Measurements from ENCODE around the gene UBE3C. TPM values are rescaled to one million over a fixed set of nuclear protein-coding genes. Genes with fewer than 3 reads are reported as not detected.
A peak's percentile ranks its signal among the peaks of the same experiment; 100 is the strongest.

UBE3C gene
- total and polyA plus RNA-seq, 2 of the 13 experiments (the other 11 are each of a cell fraction or from before 2014, with no cell fraction given): 27.0 to 48.2 TPM

- TF ChIP-seq ZHX1 (CRISPR knock-in tag; IDR thresholded peaks at IDR 0.05; ENCODE audit: low read depth) (no peak), CCAR2 (optimal IDR thresholded peaks at IDR 0.05; ENCODE audit: low read depth, low read length) (no peak), ZNF121 (CRISPR knock-in tag; IDR thresholded peaks at IDR 0.05) (no peak; the same call in 1 of the 2 replicates), ZNF329 (CRISPR knock-in tag; IDR thresholded peaks at IDR 0.05; ENCODE audit: low read depth) (peak; percentile 71; the same call in 1 of the 2 replicates), ETV6 (CRISPR knock-in tag; conservative IDR thresholded peaks at IDR 0.05) (no peak), ZZZ3 (CRISPR knock-in tag; IDR thresholded peaks at IDR 0.05; ENCODE audit: borderline replicate concordance) (no peak), HIVEP1 (CRISPR knock-in tag; IDR thresholded peaks at IDR 0.05) (no peak), NFE2L2 (IDR thresholded peaks at IDR 0.05; ENCODE audit: low read length) (no peak), PHB2 (IDR thresholded peaks at IDR 0.05; ENCODE audit: partially characterized antibody) (no peak), TRIM24 (CRISPR knock-in tag; IDR thresholded peaks at IDR 0.05) (no peak), TRAFD1 (CRISPR knock-in tag; IDR thresholded peaks at IDR 0.05; ENCODE audit: borderline replicate concordance) (no peak), NFYB (CRISPR knock-in tag; IDR thresholded peaks at IDR 0.05) (no peak), HNRNPH1 (optimal IDR thresholded peaks at IDR 0.05; ENCODE audit: low read depth, low read length) (no peak), ZNF75D (CRISPR knock-in tag; IDR thresholded peaks at IDR 0.05; ENCODE audit: borderline replicate concordance) (no peak), ARID2 (CRISPR knock-in tag; IDR thresholded peaks at IDR 0.05; ENCODE audit: borderline replicate concordance) (no peak)
- TF ChIP-seq, protein P1, sequence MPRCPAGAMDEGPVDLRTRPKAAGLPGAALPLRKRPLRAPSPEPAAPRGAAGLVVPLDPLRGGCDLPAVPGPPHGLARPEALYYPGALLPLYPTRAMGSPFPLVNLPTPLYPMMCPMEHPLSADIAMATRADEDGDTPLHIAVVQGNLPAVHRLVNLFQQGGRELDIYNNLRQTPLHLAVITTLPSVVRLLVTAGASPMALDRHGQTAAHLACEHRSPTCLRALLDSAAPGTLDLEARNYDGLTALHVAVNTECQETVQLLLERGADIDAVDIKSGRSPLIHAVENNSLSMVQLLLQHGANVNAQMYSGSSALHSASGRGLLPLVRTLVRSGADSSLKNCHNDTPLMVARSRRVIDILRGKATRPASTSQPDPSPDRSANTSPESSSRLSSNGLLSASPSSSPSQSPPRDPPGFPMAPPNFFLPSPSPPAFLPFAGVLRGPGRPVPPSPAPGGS (CRISPR knock-in tag; IDR thresholded peaks at IDR 0.05): no peak; the same call in 1 of the 2 replicates
- TF ChIP-seq, protein P2, sequence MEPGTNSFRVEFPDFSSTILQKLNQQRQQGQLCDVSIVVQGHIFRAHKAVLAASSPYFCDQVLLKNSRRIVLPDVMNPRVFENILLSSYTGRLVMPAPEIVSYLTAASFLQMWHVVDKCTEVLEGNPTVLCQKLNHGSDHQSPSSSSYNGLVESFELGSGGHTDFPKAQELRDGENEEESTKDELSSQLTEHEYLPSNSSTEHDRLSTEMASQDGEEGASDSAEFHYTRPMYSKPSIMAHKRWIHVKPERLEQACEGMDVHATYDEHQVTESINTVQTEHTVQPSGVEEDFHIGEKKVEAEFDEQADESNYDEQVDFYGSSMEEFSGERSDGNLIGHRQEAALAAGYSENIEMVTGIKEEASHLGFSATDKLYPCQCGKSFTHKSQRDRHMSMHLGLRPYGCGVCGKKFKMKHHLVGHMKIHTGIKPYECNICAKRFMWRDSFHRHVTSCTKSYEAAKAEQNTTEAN (CRISPR knock-in tag; conservative IDR thresholded peaks at IDR 0.05): 0 out of 2 replicates have a peak, but pooled peaks have one; percentile 55
- TF ChIP-seq, protein P3, sequence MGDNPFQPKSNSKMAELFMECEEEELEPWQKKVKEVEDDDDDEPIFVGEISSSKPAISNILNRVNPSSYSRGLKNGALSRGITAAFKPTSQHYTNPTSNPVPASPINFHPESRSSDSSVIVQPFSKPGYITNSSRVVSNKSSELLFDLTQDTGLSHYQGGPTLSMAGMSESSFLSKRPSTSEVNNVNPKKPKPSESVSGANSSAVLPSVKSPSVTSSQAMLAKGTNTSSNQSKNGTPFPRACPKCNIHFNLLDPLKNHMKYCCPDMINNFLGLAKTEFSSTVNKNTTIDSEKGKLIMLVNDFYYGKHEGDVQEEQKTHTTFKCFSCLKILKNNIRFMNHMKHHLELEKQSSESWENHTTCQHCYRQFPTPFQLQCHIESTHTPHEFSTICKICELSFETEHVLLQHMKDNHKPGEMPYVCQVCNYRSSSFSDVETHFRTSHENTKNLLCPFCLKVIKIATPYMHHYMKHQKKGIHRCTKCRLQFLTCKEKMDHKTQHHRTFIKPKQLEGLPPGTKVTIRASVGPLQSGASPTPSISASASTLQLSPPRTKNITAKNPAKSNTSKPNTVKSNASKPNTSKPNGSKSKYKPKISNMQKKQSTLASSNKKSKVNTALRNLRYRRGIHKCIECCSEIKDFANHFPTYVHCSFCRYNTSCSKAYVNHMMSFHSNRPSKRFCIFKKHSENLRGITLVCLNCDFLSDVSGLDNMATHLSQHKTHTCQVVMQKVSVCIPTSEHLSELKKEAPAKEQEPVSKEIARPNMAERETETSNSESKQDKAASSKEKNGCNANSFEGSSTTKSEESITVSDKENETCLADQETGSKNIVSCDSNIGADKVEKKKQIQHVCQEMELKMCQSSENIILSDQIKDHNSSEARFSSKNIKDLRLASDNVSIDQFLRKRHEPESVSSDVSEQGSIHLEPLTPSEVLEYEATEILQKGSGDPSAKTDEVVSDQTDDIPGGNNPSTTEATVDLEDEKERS (CRISPR knock-in tag; IDR thresholded peaks at IDR 0.05): 0 out of 2 replicates have a peak, but pooled peaks have one; percentile 46
Observed at GRCh38 chr7:157273208-157274093, 134.7 kb downstream of the UBE3C start (continued).

Data from HepG2 (cell line).